K562 (cell line): ENCODE data around the gene KIAA0513. TPM values are rescaled to one million over a fixed set of nuclear protein-coding genes. Genes with fewer than 3 reads are reported as not detected.
A peak's percentile ranks its signal among the peaks of the same experiment; 100 is the strongest.

Source experiments
- ATAC-seq: fragments of 200-7000 bp; cut with Tn5 transposase; 3 replicates; pipeline ENCODE4 v1.9.1; 2020; ENCODE audit warnings: moderate library complexity
- BruUV-seq: library from RNA; stranded (reverse); fragments of 400-500 nt; replicated peaks from 2 replicates; lab custom pipeline; 2021; lab: Mats Ljungman, UMichigan
- CTCF ChIA-PET: fragments of 300-600 bp; formaldehyde crosslinking; extraction: SDS; loops from one replicate; lab custom pipeline; 2021; ENCODE audit warnings: low intra/inter-chr PET ratio; lab: Yijun Ruan, JAX
- POLR2A ChIA-PET: fragments of 300-600, 350-650 bp; sonication (Branson Sonifier 250); formaldehyde crosslinking; extraction: SDS; loops from one replicate; lab custom pipeline; 2021; ENCODE audit warnings: antibody characterized with exemption, inconsistent platforms; lab: Yijun Ruan, JAX
- DNase-seq, 4 experiments: peaks; one replicate each; pipeline versions ENCODE4 v3.0.0 to v3.0.0-alpha.2; 2011 to 2018; ENCODE audit warnings: low spot score in 3 of 4, mixed read lengths in 3 of 4; ENCODE audit errors: extremely low read depth in 1 of 4
- FAIRE-seq: peaks from 2 replicates; lab custom pipeline; 2011; peaks lifted over from hg19 to GRCh38; lab: Jason Lieb, UNC
- H2AFZ ChIP-seq: 2 replicates; pipeline ENCODE4 v1.6.0; 2011; ENCODE audit warnings: low read depth, low read length, control low read depth, inconsistent platforms
- H3K27ac ChIP-seq: fragments of 200-600 bp; 3 replicates; pipeline ENCODE4 v1.8.0; 2011; ENCODE audit warnings: low read depth, mild to moderate bottlenecking, control low read depth, inconsistent platforms, low read length, moderate library complexity, mixed read lengths; ENCODE audit errors: extremely low read depth
- H3K27me3 ChIP-seq, 2 experiments: fragments of 300-600 bp in 1 of 2; 2 replicates in 1 of 2; 3 replicates in 1 of 2; pipeline versions ENCODE4 v1.6.0 to v1.8.0; 2011; ENCODE audit warnings: inconsistent platforms in 2 of 2, low read length in 2 of 2, mild to moderate bottlenecking in 1 of 2, mixed read lengths in 1 of 2, moderate library complexity in 1 of 2; ENCODE audit not compliant: control insufficient read depth in 2 of 2, insufficient read depth in 2 of 2
- H3K36me3 ChIP-seq: fragments of 300-600 bp; 3 replicates; pipeline ENCODE4 v1.8.0; 2011; ENCODE audit warnings: mild to moderate bottlenecking, low read length, inconsistent platforms; ENCODE audit not compliant: control insufficient read depth, insufficient read depth
- H3K4me1 ChIP-seq, 2 experiments: fragments of 200-600 bp in 1 of 2; replicated peaks in 1 of 2; 2 replicates in 1 of 2; 3 replicates in 1 of 2; pipeline versions ENCODE4 v1.5.1 to v1.8.0; 2011; ENCODE audit warnings: inconsistent platforms in 2 of 2, low read length in 2 of 2, mild to moderate bottlenecking in 1 of 2, mixed read lengths in 1 of 2, moderate library complexity in 1 of 2; ENCODE audit not compliant: control insufficient read depth in 2 of 2, insufficient read depth in 2 of 2
- H3K4me2 ChIP-seq: 2 replicates; pipeline ENCODE4 v1.6.1; 2011; ENCODE audit warnings: low read length, control low read depth, inconsistent platforms, mixed read lengths; ENCODE audit not compliant: insufficient read depth
- H3K4me3 ChIP-seq: fragments of 200-600 bp; sonication (generic), shearing (Covaris generic); 2 replicates; pipeline ENCODE4 v1.5.1; 2016; ENCODE audit warnings: control low read depth, inconsistent platforms
- H3K79me2 ChIP-seq: fragments of 200-600 bp; 3 replicates; pipeline ENCODE4 v1.8.0; 2011; ENCODE audit warnings: low read length, inconsistent platforms; ENCODE audit not compliant: control insufficient read depth, insufficient read depth
- H3K9ac ChIP-seq, 2 experiments: 2 replicates each; pipeline versions ENCODE4 v1.6.0 to v1.6.1; 2011; ENCODE audit warnings: low read depth in 2 of 2, low read length in 2 of 2, control low read depth in 1 of 2, inconsistent platforms in 1 of 2, mild to moderate bottlenecking in 1 of 2, mixed read lengths in 1 of 2; ENCODE audit not compliant: insufficient read depth in 1 of 2
- H3K9me1 ChIP-seq: one replicate; pipeline ENCODE4 v1.6.0; 2011; ENCODE audit warnings: inconsistent platforms, mild to moderate bottlenecking, low read length, moderate library complexity; ENCODE audit not compliant: control insufficient read depth, insufficient read depth
- H3K9me3 ChIP-seq: replicated peaks from 2 replicates; pipeline ENCODE4 v1.5.1; 2011; ENCODE audit warnings: low read depth, low read length, inconsistent platforms; ENCODE audit not compliant: control insufficient read depth, insufficient read depth
- H4K20me1 ChIP-seq: replicated peaks from 2 replicates; pipeline ENCODE4 v1.6.1; 2011; ENCODE audit warnings: low read length, inconsistent platforms, mixed read lengths; ENCODE audit not compliant: control insufficient read depth, insufficient read depth
- BCOR ChIP-seq: fragments of 450-650 bp; IDR thresholded peaks from 2 replicates; pipeline ENCODE4 v1.6.1; 2016
- EGR1 ChIP-seq: fragments of 450-650 bp; conservative IDR thresholded peaks from 2 replicates; pipeline ENCODE4 v1.6.1; 2017; ENCODE audit warnings: mild to moderate bottlenecking
- KDM1A ChIP-seq, 2 experiments: fragments of 450-650 bp; IDR thresholded peaks; 2 replicates each; pipeline ENCODE4 v1.6.1; 2016; ENCODE audit warnings: mild to moderate bottlenecking in 2 of 2
- MTF1 ChIP-seq: fragments of 250-450 bp; sonication (Bioruptor Pico); IDR thresholded peaks from 2 replicates; pipeline ENCODE4 v1.9.0; 2021; ENCODE audit warnings: moderate library complexity, mild to moderate bottlenecking, inconsistent platforms, borderline replicate concordance
- NRF1 ChIP-seq, 2 experiments: fragments of 450-650 bp; IDR thresholded peaks in 1 of 2; conservative IDR thresholded peaks in 1 of 2; 2 replicates each; pipeline ENCODE4 v1.6.1; 2014; ENCODE audit warnings: mild to moderate bottlenecking in 2 of 2
- RBM25 ChIP-seq: fragments of 200-400 bp; formaldehyde crosslinking; IDR thresholded peaks from 2 replicates; pipeline ENCODE4 v1.6.1; 2018; ENCODE audit warnings: low read length, low read depth, moderate library complexity; ENCODE audit not compliant: severe bottlenecking
- SMARCA5 ChIP-seq: fragments of 450-650 bp; IDR thresholded peaks from 2 replicates; pipeline ENCODE4 v1.6.1; 2016
- ZFP36 ChIP-seq: fragments of 150-350 bp; IDR thresholded peaks from 2 replicates; pipeline ENCODE4 v1.6.1; 2018; ENCODE audit warnings: low read length, low read depth; ENCODE audit not compliant: partially characterized antibody
- WGBS: fragments of 100-300 bp; shearing (Covaris generic); methylation state at CpG from one replicate; pipeline ENCODE4 v1.1.6; 2016; ENCODE audit warnings: low coverage, mixed read lengths; ENCODE audit not compliant: insufficient coverage; ENCODE audit errors: missing lambda C conversion rate; 5-methylcytosine and 5-hydroxymethylcytosine counted together
- in situ Hi-C: fragments of 300-500 bp; cut with MboI; formaldehyde crosslinking; loops from 4 replicates; pipeline ENCODE4 v1.15.0; 2018; ENCODE audit warnings: inconsistent platforms, mixed read lengths
- intact Hi-C: fragments of 100-400 bp; cut with micrococcal nuclease; formaldehyde crosslinking; loops from 2 replicates; pipeline ENCODE4 v1.14.2; 2022
- polyA plus RNA-seq, 8 experiments: library from polyadenylated mRNA; depleted of rRNA in 4 of 8; stranded (reverse) in 5 of 8; unstranded in 3 of 8; fragments of >200 nt; fragmentation: Nextera tagmentation in 2 of 8; fragmentation: Illumina TruSeq in 1 of 8; extraction: Ambion mirVana in 2 of 8; extraction: Trizol in 1 of 8; gene quantifications; 2 replicates each; pipeline versions ENCODE4 v1.2.1 to v1.2.3, GENCODE V29; 2011 to 2014; ENCODE audit warnings: inconsistent platforms in 1 of 8, missing spikeins in 1 of 8
- total RNA-seq, 7 experiments: library from RNA; depleted of rRNA in 6 of 7; stranded (reverse); fragments of >200 nt in 6 of 7; fragmentation: Illumina TruSeq in 2 of 7; extraction: Trizol in 2 of 7; gene quantifications; 2 replicates each; pipeline versions ENCODE4 v1.2.1 to v1.2.3, GENCODE V29; 2011 to 2021; ENCODE audit warnings: low replicate concordance in 1 of 7
- TF ChIP-seq, protein P1 (sequence below): fragments of 250-450 bp; sonication (Bioruptor Pico); IDR thresholded peaks from 2 replicates; pipeline ENCODE4 v1.8.0; 2021; ENCODE audit warnings: mild to moderate bottlenecking, moderate library complexity

KIAA0513 gene
- total and polyA plus RNA-seq, 9 of the 15 experiments (the other 6 are each of a cell fraction or from before 2014, with no cell fraction given): 0.18 to 13.7 (median 10.2) TPM

DNA sequence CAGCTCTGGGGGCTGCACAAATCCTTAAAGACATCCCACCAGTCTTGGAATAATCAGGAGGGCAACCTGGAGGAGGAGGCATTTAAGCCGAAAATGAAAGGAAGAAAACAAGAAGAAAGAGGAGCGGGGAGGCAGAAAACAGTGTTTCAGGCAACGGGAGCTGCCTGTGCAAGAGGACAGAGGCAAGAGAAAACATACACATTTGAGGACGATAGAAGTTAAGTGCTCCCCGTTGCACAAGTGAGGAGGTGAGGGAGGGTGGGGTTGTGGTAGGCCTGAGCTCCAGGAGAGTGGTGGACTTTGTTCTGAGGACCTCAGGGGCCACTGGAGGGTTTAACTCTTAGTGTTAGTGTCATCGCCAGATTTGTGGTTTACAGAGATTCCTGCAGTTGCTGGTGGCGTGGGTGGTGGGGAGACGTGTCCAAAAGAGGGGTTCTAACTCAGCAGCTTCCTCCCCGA, 112.3 kb downstream of the KIAA0513 start:
- DNase-seq: no peak
- Histone ChIP-seq H3K79me2 (no peaks in the 10 kb centered on the region), H3K4me2 (no peak overlapping the region), H3K9me3 (no peaks in the 10 kb centered on the region), H3K27ac (no peak overlapping the region), H3K27me3 (peaks cover 19 to 71% of the 10 kb centered on the region in 2 experiments), H3K4me3 (no peak overlapping the region), H2AFZ (no peak overlapping the region), H3K9ac (no peak overlapping the region), H3K36me3 (no peaks in the 10 kb centered on the region), H3K9me1 (no peaks in the 10 kb centered on the region), H3K4me1 (peaks cover 15 to 53% of the 10 kb centered on the region in 2 experiments), H4K20me1 (peaks cover 20% of the 10 kb centered on the region; the same call in 1 of the 2 replicates)
- CTCF ChIA-PET: no interaction called here
- no peak for FAIRE-seq
- WGBS: 6% methylated on average over 9 of the region's 9 CpGs
- in situ Hi-C loops: no loop called here
- intact Hi-C loops: no loop called here
- no peak for ATAC-seq
- POLR2A ChIA-PET: interaction anchor here (0.6 to 1.0 kb wide), 4 partner anchors 9 to 34 kb away, joined by 3 to 4 read pairs (median 4); no protein-coding TSS in a partner anchor
- TF ChIP-seq NRF1 (conservative IDR thresholded peaks at IDR 0.05 in 1 of 2, IDR thresholded peaks at IDR 0.05 in 1 of 2) (no peak), EGR1 (peak; percentile 56), MTF1 (CRISPR knock-in tag) (no peak), SMARCA5 (peak; percentile 47; the same call in 1 of the 2 replicates), BCOR (0 out of 2 replicates have a peak, but pooled peaks have one; percentile 25), KDM1A (IDR thresholded peaks at IDR 0.05) (peak in 1 of 2 experiments; percentile 56; a peak in 3 of 4 replicates), RBM25 (peak; percentile 4), ZFP36 (peak; percentile 97)
- TF ChIP-seq, protein P1, sequence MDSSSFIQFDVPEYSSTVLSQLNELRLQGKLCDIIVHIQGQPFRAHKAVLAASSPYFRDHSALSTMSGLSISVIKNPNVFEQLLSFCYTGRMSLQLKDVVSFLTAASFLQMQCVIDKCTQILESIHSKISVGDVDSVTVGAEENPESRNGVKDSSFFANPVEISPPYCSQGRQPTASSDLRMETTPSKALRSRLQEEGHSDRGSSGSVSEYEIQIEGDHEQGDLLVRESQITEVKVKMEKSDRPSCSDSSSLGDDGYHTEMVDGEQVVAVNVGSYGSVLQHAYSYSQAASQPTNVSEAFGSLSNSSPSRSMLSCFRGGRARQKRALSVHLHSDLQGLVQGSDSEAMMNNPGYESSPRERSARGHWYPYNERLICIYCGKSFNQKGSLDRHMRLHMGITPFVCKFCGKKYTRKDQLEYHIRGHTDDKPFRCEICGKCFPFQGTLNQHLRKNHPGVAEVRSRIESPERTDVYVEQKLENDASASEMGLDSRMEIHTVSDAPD (CRISPR knock-in tag): no peak
- no TSS peak for BruUV-seq
